HepG2 (cell line): ENCODE measurements around the gene WWP2. TPM values are rescaled to one million over a fixed set of nuclear protein-coding genes. Genes with fewer than 3 reads are reported as not detected.

ENCODE experiments used
- ADNP ChIP-seq: sonication (generic); formaldehyde crosslinking; IDR thresholded peaks from 2 replicates; pipeline ENCODE4 v1.4.0; 2020; ENCODE audit warnings: missing genetic modification reagents
- E2F1 ChIP-seq: sonication (generic); formaldehyde crosslinking; IDR thresholded peaks from 2 replicates; pipeline ENCODE4 v1.5.0; 2020; ENCODE audit warnings: missing genetic modification reagents
- FOXO4 ChIP-seq: sonication (generic); formaldehyde crosslinking; conservative IDR thresholded peaks from 2 replicates; pipeline ENCODE4 v1.8.1; 2023; ENCODE audit warnings: missing genetic modification reagents
- HDAC2 ChIP-seq: sonication (generic); formaldehyde crosslinking; IDR thresholded peaks from 2 replicates; pipeline ENCODE4 v1.4.0; 2020; ENCODE audit warnings: missing genetic modification reagents
- HNF1A ChIP-seq, 2 experiments: sonication (generic) in 1 of 2; formaldehyde crosslinking in 1 of 2; IDR thresholded peaks; 2 replicates each; pipeline versions ENCODE4 v1.4.0 to v1.6.1; 2016 to 2020; ENCODE audit warnings: borderline replicate concordance in 1 of 2, low read depth in 1 of 2, mild to moderate bottlenecking in 1 of 2, missing genetic modification reagents in 1 of 2
- HNF4G ChIP-seq, 2 experiments: sonication (generic) in 1 of 2; formaldehyde crosslinking in 1 of 2; IDR thresholded peaks; 2 replicates each; pipeline versions ENCODE4 v1.4.0 to v1.6.1; 2011 to 2020; ENCODE audit warnings: borderline replicate concordance in 2 of 2, low read depth in 2 of 2, mild to moderate bottlenecking in 2 of 2, low read length in 1 of 2, missing genetic modification reagents in 1 of 2, moderate library complexity in 1 of 2
- MTA1 ChIP-seq: sonication (generic); formaldehyde crosslinking; IDR thresholded peaks from 2 replicates; pipeline ENCODE4 v1.4.0; 2020; ENCODE audit warnings: missing genetic modification reagents, mild to moderate bottlenecking, borderline replicate concordance
- NFKB2 ChIP-seq: sonication (generic); formaldehyde crosslinking; IDR thresholded peaks from 2 replicates; pipeline ENCODE4 v1.4.0; 2020; ENCODE audit warnings: missing genetic modification reagents, borderline replicate concordance
- UBTF ChIP-seq: sonication (generic); formaldehyde crosslinking; IDR thresholded peaks from 2 replicates; pipeline ENCODE4 v1.4.0; 2020; ENCODE audit warnings: mild to moderate bottlenecking, missing genetic modification reagents
- ZFP91 ChIP-seq: sonication (generic); formaldehyde crosslinking; IDR thresholded peaks from 2 replicates; pipeline ENCODE4 v1.9.0; 2022; ENCODE audit warnings: missing genetic modification reagents, mild to moderate bottlenecking, borderline replicate concordance
- ZMYM3 ChIP-seq: sonication (generic); formaldehyde crosslinking; IDR thresholded peaks from 2 replicates; pipeline ENCODE4 v1.5.1; 2020; ENCODE audit warnings: mild to moderate bottlenecking, missing genetic modification reagents
- ZNF44 ChIP-seq: sonication (generic); formaldehyde crosslinking; IDR thresholded peaks from 2 replicates; pipeline ENCODE4 v1.5.1; 2020; ENCODE audit warnings: mild to moderate bottlenecking, missing genetic modification reagents
- ZNF552 ChIP-seq: sonication (generic); formaldehyde crosslinking; IDR thresholded peaks from 2 replicates; pipeline ENCODE4 v1.9.0; 2022; ENCODE audit warnings: missing genetic modification reagents, mild to moderate bottlenecking, borderline replicate concordance
- ZNF558 ChIP-seq: sonication (generic); formaldehyde crosslinking; IDR thresholded peaks from 2 replicates; pipeline ENCODE4 v1.9.0; 2022; ENCODE audit warnings: mild to moderate bottlenecking, missing genetic modification reagents, borderline replicate concordance
- ZSCAN20 ChIP-seq: sonication (generic); formaldehyde crosslinking; IDR thresholded peaks from 2 replicates; pipeline ENCODE4 v1.4.0; 2020; ENCODE audit warnings: missing genetic modification reagents, mild to moderate bottlenecking, borderline replicate concordance
- polyA plus RNA-seq, 8 experiments: library from polyadenylated mRNA; depleted of rRNA in 3 of 8; stranded (reverse) in 7 of 8; unstranded in 1 of 8; fragments of >200 nt; fragmentation: Illumina TruSeq in 4 of 8; extraction: Trizol in 4 of 8; gene quantifications; 2 replicates each; pipeline versions ENCODE4 v1.2.1 to v1.2.3, GENCODE V29; 2011 to 2016; ENCODE audit warnings: low read depth in 4 of 8, missing spikeins in 1 of 8, mixed read lengths in 1 of 8; ENCODE audit not compliant: insufficient read depth in 1 of 8
- total RNA-seq, 5 experiments: library from RNA; depleted of rRNA; stranded (reverse); fragments of >200 nt; fragmentation: Illumina TruSeq; extraction: Trizol; gene quantifications; 2 replicates each; pipeline ENCODE4 v1.2.3, GENCODE V29; 2016; ENCODE audit warnings: low read depth in 1 of 5

WWP2 gene
- total and polyA plus RNA-seq, 2 of the 13 experiments (the other 11 are each of a cell fraction or from before 2014, with no cell fraction given): 11.4 to 28.2 TPM

- TF ChIP-seq ZNF552 (CRISPR knock-in tag) (no peak), MTA1 (CRISPR knock-in tag) (peak; percentile 44; the same call in 1 of the 2 replicates), UBTF (peak; percentile 61; the same call in 1 of the 2 replicates), NFKB2 (CRISPR knock-in tag) (no peak; the same call in 1 of the 2 replicates), HNF4G (IDR thresholded peaks at IDR 0.05; ENCODE audit: borderline replicate concordance, low read depth, low read length) (peak; percentile 56; the same call in 1 of the 2 replicates), HNF4G (CRISPR knock-in tag; IDR thresholded peaks at IDR 0.05; ENCODE audit: borderline replicate concordance, low read depth) (no peak), ZNF558 (CRISPR knock-in tag) (no peak), E2F1 (CRISPR knock-in tag) (no peak), ZNF44 (CRISPR knock-in tag) (no peak), ZMYM3 (CRISPR knock-in tag) (peak; percentile 68), HDAC2 (peak; percentile 66; the same call in 1 of the 2 replicates), ZSCAN20 (CRISPR knock-in tag) (no peak), ZFP91 (CRISPR knock-in tag) (peak; percentile 25; the same call in 1 of the 2 replicates), ADNP (CRISPR knock-in tag) (no peak), FOXO4 (CRISPR knock-in tag) (no peak), HNF1A (IDR thresholded peaks at IDR 0.05; ENCODE audit: low read depth) (no peak), HNF1A (CRISPR knock-in tag; IDR thresholded peaks at IDR 0.05; ENCODE audit: borderline replicate concordance) (peak; percentile 70; the same call in 1 of the 2 replicates)
Observed at GRCh38 chr16:69833357-69834282, 71.5 kb downstream of the WWP2 start (continued).
